Neural cell (in vitro differentiated cells): ENCODE data around the gene TSPO2. TPM values are rescaled to one million over a fixed set of nuclear protein-coding genes. Genes with fewer than 3 reads are reported as not detected.

Experiments
- H2AFZ ChIP-seq: fragments of 200-600, 300-800 bp; sonication (generic), shearing (Covaris generic); 2 replicates; pipeline ENCODE4 v1.6.0; 2014; ENCODE audit warnings: low read depth, mild to moderate bottlenecking, antibody characterized with exemption, low read length, moderate library complexity
- H3F3A ChIP-seq: fragments of 200-600 bp; shearing (Covaris generic); 2 replicates; pipeline ENCODE4 v1.6.1; 2016; ENCODE audit warnings: mild to moderate bottlenecking, moderate library complexity, mixed read lengths, antibody characterized with exemption, low read length; ENCODE audit not compliant: insufficient read depth, poor library complexity, severe bottlenecking
- H3K27ac ChIP-seq: fragments of 200-600, 300-800 bp; sonication (generic), shearing (Covaris generic); 2 replicates; pipeline ENCODE4 v1.5.1; 2014; ENCODE audit warnings: mild to moderate bottlenecking, low read length, moderate library complexity
- H3K27me3 ChIP-seq: fragments of 300-800, 200-600 bp; sonication (generic), shearing (Covaris generic); 2 replicates; pipeline ENCODE4 v1.6.0; 2014; ENCODE audit warnings: mild to moderate bottlenecking, low read depth, low read length, moderate library complexity; ENCODE audit not compliant: insufficient read depth
- H3K36me3 ChIP-seq: fragments of 300-800, 200-600 bp; sonication (generic), shearing (Covaris generic); 2 replicates; pipeline ENCODE4 v1.5.1; 2014; ENCODE audit warnings: mild to moderate bottlenecking, antibody characterized with exemption, low read length, moderate library complexity; ENCODE audit not compliant: insufficient read depth
- H3K4me2 ChIP-seq: fragments of 300-800, 200-600 bp; sonication (generic), shearing (Covaris generic); 2 replicates; pipeline ENCODE4 v1.6.0; 2014; ENCODE audit warnings: mild to moderate bottlenecking, low read length
- H3K4me3 ChIP-seq: fragments of 300-800, 200-600 bp; sonication (generic), shearing (Covaris generic); 2 replicates; pipeline ENCODE4 v1.5.1; 2014; ENCODE audit warnings: mild to moderate bottlenecking, low read length, moderate library complexity
- H3K79me2 ChIP-seq: fragments of 200-600 bp; shearing (Covaris generic); replicated peaks from 2 replicates; pipeline ENCODE4 v1.6.0; 2014; ENCODE audit warnings: mild to moderate bottlenecking, low read length, moderate library complexity; ENCODE audit not compliant: insufficient read depth
- H3K9ac ChIP-seq: fragments of 300-800, 200-600 bp; sonication (generic), shearing (Covaris generic); 2 replicates; pipeline ENCODE4 v1.6.1; 2016; ENCODE audit warnings: mild to moderate bottlenecking, low read length, mixed read lengths
- H3K9me2 ChIP-seq: fragments of 200-600 bp; shearing (Covaris generic); 2 replicates; pipeline ENCODE4 v1.6.1; 2016; ENCODE audit warnings: mild to moderate bottlenecking, low read length, mixed read lengths; ENCODE audit not compliant: insufficient read depth
- H3K9me3 ChIP-seq: fragments of 200-600, 300-800 bp; sonication (generic), shearing (Covaris generic); 2 replicates; pipeline ENCODE4 v1.6.1; 2016; ENCODE audit warnings: mild to moderate bottlenecking, mixed run types, low read length, moderate library complexity, mixed read lengths
- H4K20me1 ChIP-seq: fragments of 200-600 bp; shearing (Covaris generic); 2 replicates; pipeline ENCODE4 v1.6.1; 2016; ENCODE audit warnings: mild to moderate bottlenecking, mixed run types; ENCODE audit not compliant: insufficient read depth
- EP300 ChIP-seq: fragments of 450-650 bp; conservative IDR thresholded peaks from 2 replicates; pipeline ENCODE4 v1.6.1; 2014; ENCODE audit warnings: antibody characterized with exemption, mild to moderate bottlenecking, moderate library complexity; ENCODE audit not compliant: poor library complexity, severe bottlenecking
- EZH2 ChIP-seq: fragments of 200-600, 300-800 bp; shearing (Covaris generic), sonication (generic); IDR thresholded peaks from 2 replicates; pipeline ENCODE4 v1.6.1; 2014; ENCODE audit warnings: antibody characterized with exemption, low read length, borderline replicate concordance, mild to moderate bottlenecking; ENCODE audit not compliant: insufficient read depth, poor library complexity, severe bottlenecking
- MXI1 ChIP-seq: fragments of 450-650 bp; conservative IDR thresholded peaks from 2 replicates; pipeline ENCODE4 v1.6.1; 2014; ENCODE audit warnings: antibody characterized with exemption, mild to moderate bottlenecking; ENCODE audit not compliant: poor library complexity, severe bottlenecking
- POLR2AphosphoS5 ChIP-seq: IDR thresholded peaks from 2 replicates; pipeline ENCODE4 v1.6.1; 2012
- RAD21 ChIP-seq: fragments of 450-650 bp; conservative IDR thresholded peaks from 2 replicates; pipeline ENCODE4 v1.6.1; 2014; ENCODE audit warnings: antibody characterized with exemption, mild to moderate bottlenecking, moderate library complexity
- SMC3 ChIP-seq: fragments of 450-650 bp; conservative IDR thresholded peaks from 2 replicates; pipeline ENCODE4 v1.6.1; 2014; ENCODE audit warnings: antibody characterized with exemption, mild to moderate bottlenecking, moderate library complexity; ENCODE audit not compliant: poor library complexity
- TAF1 ChIP-seq: IDR thresholded peaks from 2 replicates; pipeline ENCODE4 v1.6.1; 2012; ENCODE audit warnings: low read depth
- polyA plus RNA-seq: library from polyadenylated mRNA; depleted of rRNA; stranded (reverse); fragments of >200 nt; gene quantifications from 2 replicates; pipeline ENCODE4 v1.2.3, GENCODE V29; 2014
- TF ChIP-seq, protein P1 (sequence below): fragments of 450-650 bp; IDR thresholded peaks from 2 replicates; pipeline ENCODE4 v1.5.1; 2014; ENCODE audit warnings: antibody characterized with exemption, mild to moderate bottlenecking, moderate library complexity; ENCODE audit not compliant: poor library complexity, severe bottlenecking
- TF ChIP-seq, protein P2 (sequence below): IDR thresholded peaks from 2 replicates; pipeline ENCODE4 v1.6.1; 2012; ENCODE audit warnings: borderline replicate concordance

TSPO2 gene
- polyA plus RNA-seq, 1 donor from 2014 or later: not detected

DNA sequence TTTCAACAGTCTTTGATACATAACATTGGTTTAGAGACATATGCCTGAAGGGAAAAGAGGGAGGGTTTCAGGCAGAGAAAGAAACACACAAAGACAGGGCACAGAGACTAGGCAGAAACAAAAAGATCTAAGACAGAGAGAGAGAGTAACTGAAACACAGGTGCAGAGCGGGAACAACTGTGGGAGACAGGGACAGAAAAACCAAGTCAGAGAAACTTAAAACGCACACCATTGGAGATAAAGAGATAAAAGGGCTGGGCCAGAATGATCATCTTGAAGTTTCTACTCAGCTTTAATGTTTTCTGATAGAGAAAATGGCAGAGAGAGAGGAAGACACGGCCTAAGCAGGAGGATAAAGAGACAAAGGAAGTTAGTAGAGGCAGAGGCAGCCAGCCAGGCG is 15.0 kb upstream of the TSPO2 start:
- Histone ChIP-seq H3K27me3 (peaks cover 11% of the 10 kb centered on the region), H3K4me2 (no peak overlapping the region), H3K36me3 (no peaks in the 10 kb centered on the region), H3K4me3 (no peak overlapping the region), H4K20me1 (no peaks in the 10 kb centered on the region), H3K27ac (no peak overlapping the region), H3K9ac (no peak overlapping the region), H3K9me3 (no peaks in the 10 kb centered on the region), H3K9me2 (no peaks in the 10 kb centered on the region), H3K79me2 (no peaks in the 10 kb centered on the region), H3F3A (no peaks in the 10 kb centered on the region), H2AFZ (no peak overlapping the region)
- TF ChIP-seq POLR2AphosphoS5 (no peak), SMC3 (no peak), EP300 (no peak), RAD21 (no peak)

DNA sequence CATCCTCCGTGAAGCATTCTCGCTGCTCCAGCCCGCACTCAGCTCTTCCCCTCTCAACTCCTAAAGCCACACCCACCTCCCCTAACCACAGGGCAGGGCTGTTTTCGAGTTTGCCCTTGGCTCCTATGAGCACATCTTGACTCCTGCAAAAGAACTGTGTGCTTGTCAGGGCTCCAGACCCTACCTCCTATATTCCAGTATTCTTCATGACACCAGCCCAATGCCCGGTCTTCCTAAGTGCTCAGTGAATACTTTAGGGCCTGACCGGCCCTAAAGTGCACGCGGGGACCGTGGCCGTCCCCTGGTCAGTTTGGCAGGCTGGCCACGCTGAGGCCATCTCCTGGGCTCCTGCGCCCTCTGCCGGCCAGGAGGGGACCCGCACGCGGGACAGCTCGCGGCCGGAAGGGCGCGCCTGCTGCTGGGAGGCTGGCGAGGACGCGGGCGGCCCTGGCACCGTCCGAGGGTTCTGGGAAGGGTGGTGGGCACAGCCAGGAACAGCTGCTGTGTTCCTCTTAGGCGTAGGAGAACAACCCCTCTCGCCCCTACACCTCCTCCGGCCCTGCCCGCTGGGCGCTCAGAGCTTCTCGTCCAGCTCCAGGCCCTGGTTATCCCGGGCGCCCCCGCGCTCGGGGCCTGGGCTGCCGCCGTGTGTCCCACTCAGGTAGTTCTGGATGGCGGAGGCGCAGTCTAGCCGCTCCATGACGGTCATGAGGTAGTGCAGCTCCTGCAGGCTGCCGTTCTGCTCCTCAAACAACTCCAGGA is 14.3 kb upstream of the TSPO2 start:
- no peak overlapping the region for H3K9ac ChIP-seq
- H3K27ac ChIP-seq: no peak overlapping the region
- no peaks in the 10 kb centered on the region for H4K20me1 ChIP-seq
- H3K9me2 ChIP-seq: no peaks in the 10 kb centered on the region
- no peaks in the 10 kb centered on the region for H3F3A ChIP-seq
- no peak overlapping the region for H3K4me2 ChIP-seq
- no peak overlapping the region for H2AFZ ChIP-seq
- H3K36me3 ChIP-seq: no peaks in the 10 kb centered on the region
- H3K9me3 ChIP-seq: no peaks in the 10 kb centered on the region
- H3K79me2 ChIP-seq: no peaks in the 10 kb centered on the region
- TF ChIP-seq, protein P1, sequence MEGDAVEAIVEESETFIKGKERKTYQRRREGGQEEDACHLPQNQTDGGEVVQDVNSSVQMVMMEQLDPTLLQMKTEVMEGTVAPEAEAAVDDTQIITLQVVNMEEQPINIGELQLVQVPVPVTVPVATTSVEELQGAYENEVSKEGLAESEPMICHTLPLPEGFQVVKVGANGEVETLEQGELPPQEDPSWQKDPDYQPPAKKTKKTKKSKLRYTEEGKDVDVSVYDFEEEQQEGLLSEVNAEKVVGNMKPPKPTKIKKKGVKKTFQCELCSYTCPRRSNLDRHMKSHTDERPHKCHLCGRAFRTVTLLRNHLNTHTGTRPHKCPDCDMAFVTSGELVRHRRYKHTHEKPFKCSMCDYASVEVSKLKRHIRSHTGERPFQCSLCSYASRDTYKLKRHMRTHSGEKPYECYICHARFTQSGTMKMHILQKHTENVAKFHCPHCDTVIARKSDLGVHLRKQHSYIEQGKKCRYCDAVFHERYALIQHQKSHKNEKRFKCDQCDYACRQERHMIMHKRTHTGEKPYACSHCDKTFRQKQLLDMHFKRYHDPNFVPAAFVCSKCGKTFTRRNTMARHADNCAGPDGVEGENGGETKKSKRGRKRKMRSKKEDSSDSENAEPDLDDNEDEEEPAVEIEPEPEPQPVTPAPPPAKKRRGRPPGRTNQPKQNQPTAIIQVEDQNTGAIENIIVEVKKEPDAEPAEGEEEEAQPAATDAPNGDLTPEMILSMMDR: peak; percentile 96
- TF ChIP-seq SMC3 (peak; percentile 96), RAD21 (peak; percentile 94), POLR2AphosphoS5 (no peak)
- peaks cover 11% of the 10 kb centered on the region for H3K27me3 ChIP-seq
- peak overlapping the region; percentile 40 for H3K4me3 ChIP-seq

DNA sequence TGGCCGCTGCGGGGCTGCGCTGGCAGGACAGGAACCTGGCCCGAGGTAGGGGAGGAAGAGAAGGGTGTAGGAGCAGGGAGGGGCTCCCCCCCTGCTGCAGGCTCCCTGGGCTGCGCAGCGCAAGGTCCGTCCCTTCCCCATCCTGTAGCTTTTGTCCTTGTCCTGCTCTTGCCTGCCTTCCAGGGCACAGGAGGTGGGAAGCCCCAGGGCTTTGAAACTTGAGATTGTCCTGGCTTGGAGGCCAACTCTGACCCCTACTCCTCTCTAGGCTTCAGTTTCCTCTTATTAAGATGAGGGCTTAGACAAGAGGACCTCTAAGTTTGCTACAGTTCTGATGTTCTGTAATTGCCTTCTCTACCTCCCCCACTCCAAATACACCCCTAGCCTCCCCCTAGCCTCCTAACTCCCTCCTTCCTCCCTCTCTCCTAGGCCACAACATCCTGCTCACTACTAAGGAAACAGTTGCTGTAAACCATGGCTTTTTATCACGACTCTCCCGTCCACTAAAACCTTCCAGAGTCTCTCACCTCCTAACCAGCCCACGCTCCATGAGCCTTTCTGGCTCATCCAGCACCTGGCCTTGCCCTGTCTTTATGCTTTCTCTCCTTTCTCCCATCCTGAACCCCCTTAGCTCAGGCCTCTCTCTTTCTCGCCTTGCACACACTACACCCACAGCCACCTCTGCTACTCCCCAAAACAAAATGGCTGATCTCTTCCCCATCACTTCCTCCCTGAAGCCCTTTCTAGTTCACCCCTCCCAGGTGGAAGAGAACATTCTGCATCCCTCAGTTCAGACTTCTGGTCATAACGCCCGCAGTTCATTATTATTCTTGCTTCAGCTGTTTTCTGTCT is 13.5 kb upstream of the TSPO2 start:
- no peak for TF ChIP-seq TAF1
- no peak for TF ChIP-seq EZH2
- TF ChIP-seq EP300: no peak
- TF ChIP-seq, protein P2, sequence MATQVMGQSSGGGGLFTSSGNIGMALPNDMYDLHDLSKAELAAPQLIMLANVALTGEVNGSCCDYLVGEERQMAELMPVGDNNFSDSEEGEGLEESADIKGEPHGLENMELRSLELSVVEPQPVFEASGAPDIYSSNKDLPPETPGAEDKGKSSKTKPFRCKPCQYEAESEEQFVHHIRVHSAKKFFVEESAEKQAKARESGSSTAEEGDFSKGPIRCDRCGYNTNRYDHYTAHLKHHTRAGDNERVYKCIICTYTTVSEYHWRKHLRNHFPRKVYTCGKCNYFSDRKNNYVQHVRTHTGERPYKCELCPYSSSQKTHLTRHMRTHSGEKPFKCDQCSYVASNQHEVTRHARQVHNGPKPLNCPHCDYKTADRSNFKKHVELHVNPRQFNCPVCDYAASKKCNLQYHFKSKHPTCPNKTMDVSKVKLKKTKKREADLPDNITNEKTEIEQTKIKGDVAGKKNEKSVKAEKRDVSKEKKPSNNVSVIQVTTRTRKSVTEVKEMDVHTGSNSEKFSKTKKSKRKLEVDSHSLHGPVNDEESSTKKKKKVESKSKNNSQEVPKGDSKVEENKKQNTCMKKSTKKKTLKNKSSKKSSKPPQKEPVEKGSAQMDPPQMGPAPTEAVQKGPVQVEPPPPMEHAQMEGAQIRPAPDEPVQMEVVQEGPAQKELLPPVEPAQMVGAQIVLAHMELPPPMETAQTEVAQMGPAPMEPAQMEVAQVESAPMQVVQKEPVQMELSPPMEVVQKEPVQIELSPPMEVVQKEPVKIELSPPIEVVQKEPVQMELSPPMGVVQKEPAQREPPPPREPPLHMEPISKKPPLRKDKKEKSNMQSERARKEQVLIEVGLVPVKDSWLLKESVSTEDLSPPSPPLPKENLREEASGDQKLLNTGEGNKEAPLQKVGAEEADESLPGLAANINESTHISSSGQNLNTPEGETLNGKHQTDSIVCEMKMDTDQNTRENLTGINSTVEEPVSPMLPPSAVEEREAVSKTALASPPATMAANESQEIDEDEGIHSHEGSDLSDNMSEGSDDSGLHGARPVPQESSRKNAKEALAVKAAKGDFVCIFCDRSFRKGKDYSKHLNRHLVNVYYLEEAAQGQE: no peak
- TF ChIP-seq POLR2AphosphoS5: no peak
- TF ChIP-seq MXI1: no peak
- TF ChIP-seq, protein P1: no peak
- no peak for TF ChIP-seq SMC3
- no peak for TF ChIP-seq RAD21
- no peak overlapping the region for H3K4me2 ChIP-seq
- no peaks in the 10 kb centered on the region for H4K20me1 ChIP-seq
- H3K79me2 ChIP-seq: no peaks in the 10 kb centered on the region
- peak overlapping the region; percentile 40 for H3K4me3 ChIP-seq
- no peaks in the 10 kb centered on the region for H3K9me3 ChIP-seq
- no peaks in the 10 kb centered on the region for H3F3A ChIP-seq
- H3K36me3 ChIP-seq: no peaks in the 10 kb centered on the region
- no peak overlapping the region for H3K9ac ChIP-seq
- no peak overlapping the region for H2AFZ ChIP-seq
- H3K9me2 ChIP-seq: no peaks in the 10 kb centered on the region
- H3K27ac ChIP-seq: no peak overlapping the region
- peaks cover 11% of the 10 kb centered on the region for H3K27me3 ChIP-seq
